Colonic mucosa (tissue), 4 donors: ENCODE results near the gene PUS3. TPM values are rescaled to one million over a fixed set of nuclear protein-coding genes. Genes with fewer than 3 reads are reported as not detected.

Experiments used
- DNase-seq: peaks from one replicate; pipeline ENCODE4 v3.0.0-alpha.2; 2020
- H3K27ac ChIP-seq: fragments of 200-600 bp; one replicate; pipeline ENCODE4 v1.8.0; 2021
- H3K27me3 ChIP-seq: fragments of 200-600 bp; one replicate; pipeline ENCODE4 v1.8.0; 2021
- H3K36me3 ChIP-seq: fragments of 200-600 bp; one replicate; pipeline ENCODE4 v1.8.0; 2021
- H3K4me1 ChIP-seq: fragments of 200-600 bp; one replicate; pipeline ENCODE4 v1.8.0; 2021; ENCODE audit warnings: mild to moderate bottlenecking
- H3K4me3 ChIP-seq: fragments of 200-600 bp; one replicate; pipeline ENCODE4 v1.8.0; 2021
- H3K9ac ChIP-seq, 2 donors: one replicate each; pipeline ENCODE4 v1.7.0; 2013; ENCODE audit warnings: control low read depth in 2 of 2, low read depth in 2 of 2, low read length in 2 of 2
- H3K9me3 ChIP-seq: fragments of 200-600 bp; one replicate; pipeline ENCODE4 v1.8.0; 2021
- CTCF ChIP-seq: fragments of 200-600 bp; IDR thresholded peaks from one replicate; pipeline ENCODE4 v1.8.0; 2022; ENCODE audit warnings: antibody characterized with exemption, mild to moderate bottlenecking
- intact Hi-C: fragments of 100-400 bp; cut with DNase I; formaldehyde crosslinking; loops from one replicate; pipeline ENCODE4 v1.14.1; 2022
- total RNA-seq, 2 donors: library from RNA; stranded (reverse); fragmentation: NEBNext Ultra II Directional in 1 of 2; extraction: Animal tissue kit (Norgen Biotek cat#: 25700) in 1 of 2; gene quantifications; one replicate each; pipeline ENCODE4 v1.2.1, GENCODE V29; 2021
- donor health status: healthy.
- donor health status: DM: no; HTN: no; CAD: no.
- donor health status: DM: no; HTN: no; CAD: no.

PUS3 gene
- total RNA-seq, 2 donors from 2014 or later: 6.8 to 8.4 TPM

- TF ChIP-seq CTCF: no peak
- intact Hi-C loops: no loop called here
- Histone ChIP-seq H3K4me1 (no peaks in the 10 kb centered on the region), H3K27ac (no peak overlapping the region), H3K9me3 (no peaks in the 10 kb centered on the region), H3K4me3 (no peak overlapping the region), H3K36me3 (no peaks in the 10 kb centered on the region), H3K9ac (no peak overlapping the region), H3K27me3 (no peaks in the 10 kb centered on the region)
- no peak for DNase-seq
Observed at GRCh38 chr11:125949271-125950177, 46.5 kb upstream of the PUS3 start.

DNA sequence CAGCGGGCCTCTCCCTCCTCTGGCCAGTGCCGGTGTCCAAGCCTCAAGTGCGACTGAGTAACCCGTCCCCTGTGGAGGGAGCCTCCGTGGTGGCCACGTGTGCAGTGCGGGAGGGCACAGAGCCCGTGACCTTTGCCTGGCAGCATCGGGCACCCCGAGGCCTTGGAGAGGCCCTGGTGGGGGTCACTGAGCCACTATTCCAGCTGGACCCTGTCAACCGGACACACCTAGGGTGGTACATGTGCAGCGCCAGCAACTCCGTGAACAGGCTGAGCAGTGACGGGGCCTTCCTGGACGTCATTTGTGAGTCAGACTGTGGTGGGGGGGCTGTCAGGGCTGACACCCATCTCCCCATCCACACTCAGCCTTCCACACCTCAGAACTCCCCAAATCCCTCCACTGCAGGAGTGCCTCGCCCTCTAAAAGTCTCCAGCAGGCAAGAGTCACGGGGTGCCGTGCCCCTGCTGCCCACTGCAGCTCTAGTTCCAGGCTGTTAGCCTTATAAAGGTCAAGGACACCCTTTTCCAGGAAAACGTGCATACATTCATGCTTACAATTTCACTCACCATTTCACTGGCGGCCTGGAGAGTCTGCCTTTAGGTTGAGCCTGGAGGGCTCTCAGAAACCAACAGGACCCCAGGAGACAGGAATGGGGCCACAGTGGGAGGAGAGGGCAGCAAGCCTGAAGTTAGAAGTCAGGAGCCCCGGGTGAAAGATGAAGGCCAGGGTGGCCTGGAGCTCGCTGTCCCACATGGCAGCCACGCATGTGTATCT, 45.5 kb upstream of the PUS3 start:
- Histone ChIP-seq H3K27me3 (no peaks in the 10 kb centered on the region), H3K9ac (no peak overlapping the region), H3K4me3 (no peak overlapping the region), H3K9me3 (no peaks in the 10 kb centered on the region), H3K27ac (no peak overlapping the region), H3K36me3 (no peaks in the 10 kb centered on the region), H3K4me1 (no peaks in the 10 kb centered on the region)
- TF ChIP-seq CTCF: no peak
- DNase-seq: no peak
- intact Hi-C loops: no loop called here

DNA sequence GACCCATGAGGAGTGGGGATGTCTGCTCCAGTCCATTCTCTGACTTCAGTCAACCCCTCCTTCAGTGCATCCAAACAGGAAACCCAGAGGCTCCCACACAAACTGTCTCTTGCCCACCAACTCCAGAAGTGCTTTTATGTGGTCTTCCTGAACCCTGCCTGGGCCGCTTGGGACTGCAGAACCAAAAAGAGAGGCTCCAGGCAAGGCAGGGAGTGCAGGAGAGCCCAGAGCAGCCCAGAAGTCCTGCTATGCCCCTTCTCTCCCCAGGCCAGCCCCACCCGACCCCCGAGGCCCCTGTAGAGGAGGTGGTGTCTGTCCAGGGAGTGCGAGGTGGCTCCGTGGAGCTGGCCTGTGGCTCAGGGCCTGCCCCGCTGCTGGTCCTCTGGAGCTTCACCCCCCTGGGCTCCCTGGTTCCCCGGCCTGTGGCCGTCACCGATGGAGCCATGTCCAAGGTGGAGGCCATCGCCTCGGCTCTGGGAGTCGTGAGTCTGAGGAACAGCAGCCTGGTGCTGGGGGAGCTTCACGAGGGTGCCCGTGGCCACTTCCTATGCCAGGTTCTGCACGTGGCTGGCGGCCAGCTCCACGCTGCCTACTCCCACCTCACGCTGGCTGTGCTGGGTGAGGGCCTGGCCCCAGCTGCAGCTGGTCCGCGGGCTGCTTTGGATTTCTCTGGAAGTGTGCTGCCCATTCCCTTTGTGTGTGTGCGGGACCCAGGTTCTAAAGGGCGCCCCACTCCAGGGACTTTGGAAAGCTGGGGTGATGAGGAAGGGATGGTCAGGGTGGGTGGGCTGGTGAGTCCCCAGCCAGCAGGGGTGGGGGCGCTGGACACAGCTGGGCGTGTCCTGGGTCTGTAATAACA, 44.6 kb upstream of the PUS3 start:
- Histone ChIP-seq H3K27me3 (no peaks in the 10 kb centered on the region), H3K9ac (no peak overlapping the region)
- DNase-seq: no peak

GRCh38 chr11:125946712-125947418, 43.9 kb upstream of the PUS3 start:
- no peaks in the 10 kb centered on the region for H3K36me3 ChIP-seq
- H3K27ac ChIP-seq: no peak overlapping the region
- H3K27me3 ChIP-seq: no peaks in the 10 kb centered on the region
- no peak overlapping the region for H3K4me3 ChIP-seq
- no peaks in the 10 kb centered on the region for H3K9me3 ChIP-seq
- DNase-seq: no peak
- no peaks in the 10 kb centered on the region for H3K4me1 ChIP-seq
- H3K9ac ChIP-seq: no peak overlapping the region
- intact Hi-C loops: no loop called here
- no peak for TF ChIP-seq CTCF

More for the DNA sequence above, 44.6 kb upstream of the PUS3 start:
- no peak for TF ChIP-seq CTCF
- Histone ChIP-seq H3K36me3 (no peaks in the 10 kb centered on the region), H3K27ac (no peak overlapping the region), H3K4me3 (no peak overlapping the region), H3K4me1 (no peaks in the 10 kb centered on the region), H3K9me3 (no peaks in the 10 kb centered on the region)
- intact Hi-C loops: no loop called here
